ENCODE measurements around the gene IER3IP1. TPM values are rescaled to one million over a fixed set of nuclear protein-coding genes. Genes with fewer than 3 reads are reported as not detected.

Gene IER3IP1
- total and polyA plus RNA-seq, 9 donors, result 8.9 to 14.0 (median 12.1) TPM

DNA sequence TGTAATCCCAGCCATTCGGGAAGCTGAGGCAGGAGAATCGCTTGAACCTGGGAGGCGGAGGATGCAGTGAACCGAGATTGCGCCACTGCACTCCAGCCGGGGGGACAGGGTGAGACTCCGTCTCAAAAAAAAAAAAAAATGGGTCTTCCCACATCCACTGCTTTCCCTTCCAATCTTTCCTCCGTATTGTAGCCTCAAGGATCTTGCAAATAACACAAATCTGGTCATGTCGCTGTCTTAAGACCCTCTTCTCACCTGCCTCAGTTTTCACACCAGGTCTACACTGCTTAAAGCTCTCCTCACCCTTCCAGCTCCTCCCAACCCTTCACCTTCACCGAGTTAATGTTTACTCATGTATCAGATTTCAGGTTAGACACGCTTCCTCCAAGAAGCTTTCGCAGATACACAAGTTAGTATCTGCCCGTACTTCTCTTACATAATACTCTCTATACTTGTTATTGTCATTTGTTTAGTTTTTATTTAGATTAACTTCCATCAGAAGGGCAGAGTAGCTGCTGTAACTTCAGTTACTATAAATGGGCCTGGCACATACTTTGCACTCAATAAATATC lies 1.5 kb downstream of the IER3IP1 start:
- WGBS, 3 donors, result 79 to 81% (median 79%) methylated on average over 13 of the region's 13 CpGs
- no peaks in the 10 kb centered on the region for H3K36me3 ChIP-seq
- TF ChIP-seq POLR2A (IDR thresholded peaks at IDR 0.05), result no peak
- TF ChIP-seq, protein P1, sequence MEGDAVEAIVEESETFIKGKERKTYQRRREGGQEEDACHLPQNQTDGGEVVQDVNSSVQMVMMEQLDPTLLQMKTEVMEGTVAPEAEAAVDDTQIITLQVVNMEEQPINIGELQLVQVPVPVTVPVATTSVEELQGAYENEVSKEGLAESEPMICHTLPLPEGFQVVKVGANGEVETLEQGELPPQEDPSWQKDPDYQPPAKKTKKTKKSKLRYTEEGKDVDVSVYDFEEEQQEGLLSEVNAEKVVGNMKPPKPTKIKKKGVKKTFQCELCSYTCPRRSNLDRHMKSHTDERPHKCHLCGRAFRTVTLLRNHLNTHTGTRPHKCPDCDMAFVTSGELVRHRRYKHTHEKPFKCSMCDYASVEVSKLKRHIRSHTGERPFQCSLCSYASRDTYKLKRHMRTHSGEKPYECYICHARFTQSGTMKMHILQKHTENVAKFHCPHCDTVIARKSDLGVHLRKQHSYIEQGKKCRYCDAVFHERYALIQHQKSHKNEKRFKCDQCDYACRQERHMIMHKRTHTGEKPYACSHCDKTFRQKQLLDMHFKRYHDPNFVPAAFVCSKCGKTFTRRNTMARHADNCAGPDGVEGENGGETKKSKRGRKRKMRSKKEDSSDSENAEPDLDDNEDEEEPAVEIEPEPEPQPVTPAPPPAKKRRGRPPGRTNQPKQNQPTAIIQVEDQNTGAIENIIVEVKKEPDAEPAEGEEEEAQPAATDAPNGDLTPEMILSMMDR (IDR thresholded peaks at IDR 0.05), result no peak
- no peak for TF ChIP-seq EP300 (IDR thresholded peaks at IDR 0.05)
- no peak for DNase-seq
- H3K27me3 ChIP-seq, result no peaks in the 10 kb centered on the region
- H3K9me3 ChIP-seq, result no peaks in the 10 kb centered on the region
- H3K4me1 ChIP-seq (ENCODE audit: insufficient read depth), result peaks cover 10% of the 10 kb centered on the region
- H3K27ac ChIP-seq, result no peak overlapping the region
- peak overlapping the region; percentile 99 for H3K4me3 ChIP-seq
- intact Hi-C loops (cut with DNase I), result no loop called here

GRCh38 chr18:47172476-47172875 lies 3.7 kb downstream of the IER3IP1 start:
- peaks cover 2% of the 10 kb centered on the region for H3K27me3 ChIP-seq
- H3K4me3 ChIP-seq, result no peak overlapping the region
- no peaks in the 10 kb centered on the region for H3K36me3 ChIP-seq
- H3K27ac ChIP-seq, result no peak overlapping the region
- H3K4me1 ChIP-seq (ENCODE audit: insufficient read depth), result peaks cover 10% of the 10 kb centered on the region
- no peak for DNase-seq
- intact Hi-C loops (cut with DNase I), result no loop called here
- H3K9me3 ChIP-seq, result no peaks in the 10 kb centered on the region
- TF ChIP-seq POLR2A (IDR thresholded peaks at IDR 0.05) (no peak), EP300 (IDR thresholded peaks at IDR 0.05) (no peak)
- TF ChIP-seq, protein P1 (IDR thresholded peaks at IDR 0.05), result no peak
- WGBS, 3 donors, result 78 to 81% (median 81%) methylated on average over 2 of the region's 2 CpGs

DNA sequence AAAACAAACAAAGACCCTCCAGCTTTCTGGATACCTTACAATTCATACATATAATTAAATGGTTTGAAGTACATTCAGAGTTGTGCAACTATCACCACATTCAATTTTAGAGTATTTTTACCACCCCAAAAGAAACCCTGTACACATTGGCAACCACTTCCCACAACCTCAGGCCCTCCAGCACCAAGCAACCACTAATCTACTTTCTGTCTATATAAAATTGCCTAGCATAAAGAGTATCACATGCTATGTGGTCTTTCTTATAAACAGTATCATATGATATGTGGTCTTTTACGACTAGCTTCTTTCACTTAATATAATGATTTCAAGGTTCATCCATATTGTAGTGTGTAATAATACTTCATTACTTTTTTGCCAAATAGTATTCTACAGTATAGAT lies 7.3 kb downstream of the IER3IP1 start:
- no peak for DNase-seq
- H3K9me3 ChIP-seq, result no peaks in the 10 kb centered on the region
- WGBS, 3 donors, result 77 to 95% (median 85%) methylated on average over 1 of the region's 1 CpG
- no peak overlapping the region for H3K4me3 ChIP-seq
- no peaks in the 10 kb centered on the region for H3K36me3 ChIP-seq
- peaks cover 5% of the 10 kb centered on the region for H3K4me1 ChIP-seq (ENCODE audit: insufficient read depth)
- H3K27ac ChIP-seq, result no peak overlapping the region
- intact Hi-C loops (cut with DNase I), result no loop called here
- TF ChIP-seq POLR2A (IDR thresholded peaks at IDR 0.05) (no peak), EP300 (IDR thresholded peaks at IDR 0.05) (no peak)
- TF ChIP-seq, protein P1 (IDR thresholded peaks at IDR 0.05), result no peak
- peaks cover 2% of the 10 kb centered on the region for H3K27me3 ChIP-seq

DNA sequence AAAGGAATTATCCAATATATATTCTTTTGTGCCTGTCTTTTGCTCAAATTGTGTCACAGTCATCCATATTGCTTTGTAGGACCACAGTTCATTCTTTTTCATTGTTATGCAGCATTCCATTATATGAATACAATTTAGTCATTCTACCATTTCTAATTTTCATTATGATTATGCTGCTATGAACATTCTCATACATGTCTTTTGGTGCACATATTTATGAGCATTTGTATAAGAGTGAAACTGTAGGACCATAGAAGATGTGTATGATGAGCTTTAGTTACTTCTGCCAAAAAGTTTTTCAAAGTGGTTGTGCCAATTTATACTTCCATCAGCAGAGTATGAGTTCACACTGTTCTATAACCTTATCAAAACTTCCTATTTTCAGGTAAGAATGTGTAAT lies 7.7 kb downstream of the IER3IP1 start:
- peaks cover 2% of the 10 kb centered on the region for H3K27me3 ChIP-seq
- no peak for DNase-seq
- H3K27ac ChIP-seq, result no peak overlapping the region
- no peaks in the 10 kb centered on the region for H3K36me3 ChIP-seq
- intact Hi-C loops (cut with DNase I), result no loop called here
- H3K4me1 ChIP-seq (ENCODE audit: insufficient read depth), result peaks cover 5% of the 10 kb centered on the region
- H3K9me3 ChIP-seq, result no peaks in the 10 kb centered on the region
- TF ChIP-seq POLR2A (IDR thresholded peaks at IDR 0.05), result no peak
- TF ChIP-seq, protein P1 (IDR thresholded peaks at IDR 0.05), result no peak
- TF ChIP-seq EP300 (IDR thresholded peaks at IDR 0.05), result no peak
- H3K4me3 ChIP-seq, result no peak overlapping the region

Measured in ovary (tissue), 9 donors.